K562 (cell line): ENCODE results near the gene PRKAA1. TPM values are rescaled to one million over a fixed set of nuclear protein-coding genes. Genes with fewer than 3 reads are reported as not detected.

Experiments used
- AFF4 ChIP-seq: sonication (generic); formaldehyde crosslinking; IDR thresholded peaks from 2 replicates; pipeline ENCODE4 v1.8.0; 2023; ENCODE audit warnings: mild to moderate bottlenecking, missing genetic modification reagents
- CGGBP1 ChIP-seq: fragments of 250-450 bp; sonication (Bioruptor Pico); IDR thresholded peaks from 2 replicates; pipeline ENCODE4 v1.9.0; 2021; ENCODE audit warnings: mild to moderate bottlenecking
- FOXM1 ChIP-seq, 2 experiments: fragments of 450-650 bp in 1 of 2; sonication (generic) in 1 of 2; formaldehyde crosslinking in 1 of 2; IDR thresholded peaks; 2 replicates each; pipeline versions ENCODE4 v1.6.1 to v1.9.0; 2017 to 2022; ENCODE audit warnings: low read depth in 2 of 2, mild to moderate bottlenecking in 2 of 2, missing genetic modification reagents in 1 of 2, moderate library complexity in 1 of 2
- HMGXB4 ChIP-seq: sonication (generic); formaldehyde crosslinking; IDR thresholded peaks from 2 replicates; pipeline ENCODE4 v1.8.1; 2023; ENCODE audit warnings: mild to moderate bottlenecking, missing genetic modification reagents
- LCOR ChIP-seq: sonication (generic); formaldehyde crosslinking; IDR thresholded peaks from 2 replicates; pipeline ENCODE4 v1.8.0; 2022; ENCODE audit warnings: mild to moderate bottlenecking, missing genetic modification reagents
- MXI1 ChIP-seq: IDR thresholded peaks from 2 replicates; pipeline ENCODE4 v1.6.1; 2011; ENCODE audit warnings: low read depth, mild to moderate bottlenecking, improper control_type of control experiment, low read length
- MYNN ChIP-seq, 2 experiments: sonication (generic); formaldehyde crosslinking in 1 of 2; IDR thresholded peaks; 2 replicates each; pipeline versions ENCODE4 v1.5.0 to v1.6.1; 2016 to 2020; ENCODE audit warnings: antibody characterized with exemption in 1 of 2, missing genetic modification reagents in 1 of 2
- PATZ1 ChIP-seq: fragments of 250-450 bp; sonication (Bioruptor Pico); IDR thresholded peaks from 2 replicates; pipeline ENCODE4 v1.5.0; 2020; ENCODE audit warnings: mild to moderate bottlenecking, borderline replicate concordance
- PML ChIP-seq: IDR thresholded peaks from 2 replicates; pipeline ENCODE4 v1.6.1; 2012; ENCODE audit warnings: low read length, inconsistent platforms
- POLR2AphosphoS5 ChIP-seq: IDR thresholded peaks from 2 replicates; pipeline ENCODE4 v1.6.1; 2011; ENCODE audit warnings: mild to moderate bottlenecking, low read depth, low read length, moderate library complexity; ENCODE audit not compliant: control insufficient read depth, insufficient read depth
- POLR2G ChIP-seq: fragments of 200-400 bp; formaldehyde crosslinking; IDR thresholded peaks from 2 replicates; pipeline ENCODE4 v1.6.1; 2017; ENCODE audit warnings: low read depth, mild to moderate bottlenecking, antibody characterized with exemption, low read length, moderate library complexity
- SUPT5H ChIP-seq: fragments of 450-650 bp; IDR thresholded peaks from 2 replicates; pipeline ENCODE4 v1.6.1; 2016
- TEAD2 ChIP-seq: fragments of 450-650 bp; IDR thresholded peaks from 2 replicates; pipeline ENCODE4 v1.6.1; 2016; ENCODE audit warnings: missing genetic modification characterization, control low read depth, missing compliant biosample characterization
- USF1 ChIP-seq: sonication (generic); formaldehyde crosslinking; IDR thresholded peaks from 2 replicates; pipeline ENCODE4 v1.9.0; 2022; ENCODE audit warnings: mild to moderate bottlenecking, missing genetic modification reagents
- ZNF12 ChIP-seq: sonication (generic); formaldehyde crosslinking; IDR thresholded peaks from 2 replicates; pipeline ENCODE4 v1.4.0; 2020; ENCODE audit warnings: mild to moderate bottlenecking, missing genetic modification reagents
- ZNF324 ChIP-seq: fragments of 250-450 bp; sonication (Bioruptor Pico); IDR thresholded peaks from 2 replicates; pipeline ENCODE4 v1.4.0; 2020; ENCODE audit warnings: mild to moderate bottlenecking
- polyA plus RNA-seq, 8 experiments: library from polyadenylated mRNA; depleted of rRNA in 4 of 8; stranded (reverse) in 5 of 8; unstranded in 3 of 8; fragments of >200 nt; fragmentation: Nextera tagmentation in 2 of 8; fragmentation: Illumina TruSeq in 1 of 8; extraction: Ambion mirVana in 2 of 8; extraction: Trizol in 1 of 8; gene quantifications; 2 replicates each; pipeline versions ENCODE4 v1.2.1 to v1.2.3, GENCODE V29; 2011 to 2014; ENCODE audit warnings: inconsistent platforms in 1 of 8, missing spikeins in 1 of 8
- total RNA-seq, 7 experiments: library from RNA; depleted of rRNA in 6 of 7; stranded (reverse); fragments of >200 nt in 6 of 7; fragmentation: Illumina TruSeq in 2 of 7; extraction: Trizol in 2 of 7; gene quantifications; 2 replicates each; pipeline versions ENCODE4 v1.2.1 to v1.2.3, GENCODE V29; 2011 to 2021; ENCODE audit warnings: low replicate concordance in 1 of 7

The PRKAA1 gene
- total and polyA plus RNA-seq, 9 of the 15 experiments (the other 6 are each of a cell fraction or from before 2014, with no cell fraction given), result 24.5 to 84.0 (median 51.4) TPM

- TF ChIP-seq AFF4 (CRISPR knock-in tag) (peak; percentile 27; the same call in 1 of the 2 replicates), USF1 (CRISPR knock-in tag) (no peak), POLR2AphosphoS5 (peak; percentile 54), PML (peak; percentile 34), SUPT5H (peak; percentile 54), MXI1 (0 out of 2 replicates have a peak, but pooled peaks have one; percentile 35), ZNF12 (CRISPR knock-in tag) (no peak), FOXM1 (IDR thresholded peaks at IDR 0.05; ENCODE audit: low read depth) (no peak), FOXM1 (CRISPR knock-in tag; IDR thresholded peaks at IDR 0.05; ENCODE audit: low read depth) (no peak), HMGXB4 (CRISPR knock-in tag) (0 out of 2 replicates have a peak, but pooled peaks have one; percentile 29), MYNN (IDR thresholded peaks at IDR 0.05) (peak; percentile 21; the same call in 1 of the 2 replicates), MYNN (CRISPR knock-in tag; IDR thresholded peaks at IDR 0.05) (no peak), ZNF324 (CRISPR knock-in tag) (0 out of 2 replicates have a peak, but pooled peaks have one; percentile 25), POLR2G (0 out of 2 replicates have a peak, but pooled peaks have one; percentile 22), LCOR (CRISPR knock-in tag) (peak; percentile 58; the same call in 1 of the 2 replicates), CGGBP1 (peak; percentile 22), PATZ1 (CRISPR knock-in tag) (no peak), TEAD2 (tag) (0 out of 2 replicates have a peak, but pooled peaks have one; percentile 13)
Observed at GRCh38 chr5:40827188-40827977, 29.2 kb upstream of the PRKAA1 start (continued).
